Breast epithelium (tissue), 3 donors: Measurements from ENCODE around the gene STMN1.

Experiments
- CTCF ChIP-seq, 3 donors: fragments of 450-650 bp; IDR thresholded peaks; one replicate each; pipeline ENCODE4 v1.5.1; 2016 to 2017; ENCODE audit warnings: antibody characterized with exemption in 3 of 3, mild to moderate bottlenecking in 3 of 3, moderate library complexity in 3 of 3
- POLR2A ChIP-seq: fragments of 450-650 bp; IDR thresholded peaks from one replicate; pipeline ENCODE4 v1.6.1; 2016; ENCODE audit warnings: antibody characterized with exemption, mild to moderate bottlenecking, moderate library complexity

- TF ChIP-seq CTCF (IDR thresholded peaks at IDR 0.05) (no peak), POLR2A (no peak)
Observed at GRCh38 chr1:25926731-25927496, 20.7 kb upstream of the STMN1 start.
